Peyer's patch (tissue), 4 donors: ENCODE results near the gene SPOCD1.

Source experiments
- CTCF ChIP-seq, 6 experiments: fragments of 450-650 bp in 4 of 6; fragments of 200-600 bp in 2 of 6; sonication (generic) in 1 of 6; IDR thresholded peaks; one replicate each; pipeline ENCODE4 v1.5.1; 2017 to 2019; ENCODE audit warnings: antibody characterized with exemption in 6 of 6, mild to moderate bottlenecking in 3 of 6, moderate library complexity in 1 of 6
- POLR2A ChIP-seq, 2 donors: fragments of 450-650 bp; IDR thresholded peaks; one replicate each; pipeline ENCODE4 v1.5.1; 2017; ENCODE audit warnings: antibody characterized with exemption in 2 of 2, mild to moderate bottlenecking in 2 of 2, moderate library complexity in 2 of 2

DNA sequence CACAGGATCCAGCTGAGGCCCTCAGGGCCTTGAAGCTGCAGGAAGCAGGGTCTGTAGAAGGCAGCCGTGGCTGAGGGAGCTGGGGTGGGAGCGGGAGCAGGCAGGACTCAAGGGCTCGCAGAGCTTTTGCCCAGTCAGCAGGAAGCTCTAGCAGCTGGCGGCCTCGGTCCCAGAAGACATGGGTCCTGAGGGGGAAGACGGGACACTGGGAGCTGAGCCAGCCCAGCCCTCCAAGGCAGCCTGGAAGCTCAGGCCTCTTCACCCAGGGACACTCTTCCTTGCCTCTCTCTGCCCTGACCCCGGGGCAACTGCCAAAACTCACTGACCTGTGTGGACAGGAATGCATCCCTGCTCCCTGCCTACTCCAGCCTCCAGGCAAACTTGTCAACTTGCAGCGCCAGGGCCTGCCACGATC is 60.6 kb downstream of the SPOCD1 start:
- TF ChIP-seq CTCF (IDR thresholded peaks at IDR 0.05), result no peak
- no peak for TF ChIP-seq POLR2A (IDR thresholded peaks at IDR 0.05)
